HG03159 (cell line): Measurements from ENCODE around the gene TBX10.
"Not testable (repeated sequence)": the region's sequence is repeated elsewhere in the genome, so short reads cannot be mapped to it uniquely, and the experiment has no call there.

Experiments used
- ATAC-seq: cut with Tn5 transposase; IDR thresholded peaks from one replicate; pipeline ENCODE4 v1.9.1; 2021; ENCODE audit warnings: mild to moderate bottlenecking, moderate library complexity; ENCODE audit not compliant: unreplicated experiment

Gene TBX10

DNA sequence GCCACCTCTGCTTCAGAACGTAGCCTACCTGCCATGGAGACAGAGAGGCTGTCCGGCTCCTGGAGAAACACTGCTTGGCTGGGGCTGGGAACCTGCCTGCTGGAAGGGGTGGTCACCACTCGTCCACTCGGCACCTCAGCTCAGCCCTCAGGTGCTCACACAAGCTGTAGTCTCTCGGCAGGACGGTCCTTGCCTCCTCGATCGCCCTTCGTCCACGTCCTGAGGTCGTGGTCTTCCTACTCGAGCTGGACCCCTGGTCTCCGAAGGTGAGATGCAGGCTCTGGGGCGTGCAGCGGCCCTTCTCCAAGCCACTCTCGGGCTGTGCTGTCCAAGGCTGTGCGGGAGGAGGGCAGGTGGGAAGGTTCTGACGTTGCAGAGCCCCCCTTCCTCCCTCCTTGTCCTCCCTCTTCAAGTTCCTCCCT, at the start of gene TBX10:
Gene TBX10, minus strand, starts transcription at position 326 of the 422 bp plus-strand sequence. Its CDS starts 291 bp downstream, at position 35.
- ATAC-seq = no peak

GRCh38 chr11:67689178-67689577, 49.6 kb upstream of the TBX10 start:
- no peak for ATAC-seq

DNA sequence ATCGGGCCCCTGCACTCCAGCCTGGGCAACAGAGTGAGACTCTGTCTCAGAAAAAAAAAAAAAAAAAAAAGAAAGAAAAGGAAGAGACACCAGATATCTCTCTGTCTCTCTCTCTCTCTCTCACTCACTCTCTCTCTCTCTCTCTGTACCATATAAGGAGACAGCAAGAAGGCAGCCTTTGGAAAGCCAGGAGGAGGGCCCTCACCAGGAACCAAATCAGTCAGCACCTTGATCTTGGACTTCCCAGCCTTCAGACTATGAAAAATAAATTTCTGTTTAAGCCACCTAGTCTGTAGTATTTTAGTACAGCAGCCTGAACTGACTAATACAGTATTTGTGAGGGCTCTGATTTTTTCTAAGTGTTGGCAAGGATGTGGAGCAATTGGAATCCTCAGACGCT, 48.4 kb upstream of the TBX10 start:
- no peak for ATAC-seq

DNA sequence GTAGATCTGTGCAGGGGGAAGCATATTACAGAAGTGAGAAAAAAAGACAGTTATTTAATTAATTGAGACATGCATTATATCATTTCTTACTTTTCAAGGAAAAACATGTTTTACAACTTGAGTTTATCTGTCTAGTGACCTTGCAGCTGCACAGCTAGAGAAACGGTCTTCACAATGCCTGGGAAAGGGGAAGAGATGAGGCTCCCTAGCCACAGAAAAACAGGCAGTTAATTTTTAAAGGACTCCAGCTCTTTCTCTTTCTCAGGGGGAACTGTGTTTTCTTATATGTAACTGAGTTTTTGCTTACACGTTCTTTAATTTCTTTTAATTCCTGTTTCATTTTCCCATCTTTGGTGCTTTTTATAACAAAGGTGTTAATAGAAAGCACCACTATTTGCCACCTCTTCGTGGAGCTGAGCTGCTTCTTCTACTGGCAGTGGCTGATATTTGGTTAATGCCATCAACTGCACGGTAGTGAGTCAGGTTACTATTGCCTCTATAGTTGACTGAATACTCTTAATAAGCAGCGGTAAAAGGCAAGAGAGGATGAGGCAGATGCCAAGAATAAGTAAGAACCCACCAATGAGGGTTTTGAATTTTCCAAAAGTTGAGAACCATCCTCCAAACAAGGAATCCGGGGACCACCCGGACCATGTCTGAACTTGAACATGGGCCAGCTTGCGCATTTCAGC, 46.2 kb upstream of the TBX10 start:
- not testable (repeated sequence) for ATAC-seq

GRCh38 chr11:67682126-67683034, 42.8 kb upstream of the TBX10 start:
- ATAC-seq = not testable (repeated sequence)

GRCh38 chr11:67680696-67681470, 41.3 kb upstream of the TBX10 start:
- ATAC-seq = no peak

DNA sequence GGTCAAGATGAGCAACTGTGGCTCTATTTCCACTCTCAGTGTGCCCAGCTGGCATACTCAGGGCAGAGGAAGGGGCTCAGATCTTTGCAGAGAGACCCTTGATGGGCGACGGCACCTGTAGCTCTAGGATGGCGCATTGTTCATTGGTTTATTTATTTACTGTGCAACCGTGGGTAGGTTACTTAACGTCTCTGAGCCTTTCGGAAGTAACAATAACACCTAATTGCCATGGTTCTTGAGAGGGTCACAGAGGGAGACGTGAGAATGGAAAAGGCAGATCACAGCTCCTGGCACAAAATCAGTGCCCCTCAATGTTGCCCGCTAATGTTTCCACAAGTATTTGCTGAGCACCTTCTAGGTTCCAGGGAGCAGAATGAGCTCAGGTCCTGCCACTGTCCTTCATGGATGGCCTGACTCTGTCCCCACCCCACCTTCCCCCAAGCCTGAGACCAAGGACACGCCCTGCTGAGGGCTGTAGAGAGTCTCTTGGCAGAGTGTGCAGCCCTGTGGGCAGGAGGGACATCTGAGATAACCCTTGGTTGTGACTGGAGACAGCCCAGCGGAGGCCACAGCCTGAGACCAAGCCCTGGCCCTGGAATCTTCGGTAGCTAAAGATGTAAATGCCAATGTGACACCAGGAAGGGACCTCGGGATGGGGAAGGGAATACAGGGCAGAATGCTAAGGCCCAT, 35.6 kb upstream of the TBX10 start:
- ATAC-seq = no peak

DNA sequence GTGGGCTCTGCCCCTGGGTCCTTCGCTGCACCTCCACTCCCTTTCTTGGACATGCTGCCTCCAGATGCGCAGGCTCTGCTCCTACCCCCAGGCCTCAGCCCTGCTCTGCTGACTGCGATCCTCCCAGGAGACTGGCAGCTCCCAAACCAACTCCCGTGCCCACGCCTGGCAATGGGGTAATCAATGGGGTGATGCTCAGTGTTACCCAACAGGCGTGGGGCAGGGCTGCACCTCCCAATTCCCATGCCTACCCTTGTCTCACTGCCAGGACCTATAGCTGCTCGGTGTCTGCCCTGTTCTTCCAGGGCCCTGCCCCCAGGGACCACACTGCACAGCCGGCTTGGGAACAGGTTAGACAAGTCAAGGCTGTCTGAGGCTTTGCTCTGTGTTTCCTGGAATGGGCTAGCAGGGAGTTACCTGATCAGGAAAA, 34.9 kb upstream of the TBX10 start, which contains the start of gene ALDH3B2:
Gene ALDH3B2, minus strand, starts transcription at position 182 of the 430 bp plus-strand sequence. CDS start 7,688 bp downstream, outside the sequence.
- no peak for ATAC-seq

GRCh38 chr11:67673902-67674301, 34.3 kb upstream of the TBX10 start:
- ATAC-seq = no peak

DNA sequence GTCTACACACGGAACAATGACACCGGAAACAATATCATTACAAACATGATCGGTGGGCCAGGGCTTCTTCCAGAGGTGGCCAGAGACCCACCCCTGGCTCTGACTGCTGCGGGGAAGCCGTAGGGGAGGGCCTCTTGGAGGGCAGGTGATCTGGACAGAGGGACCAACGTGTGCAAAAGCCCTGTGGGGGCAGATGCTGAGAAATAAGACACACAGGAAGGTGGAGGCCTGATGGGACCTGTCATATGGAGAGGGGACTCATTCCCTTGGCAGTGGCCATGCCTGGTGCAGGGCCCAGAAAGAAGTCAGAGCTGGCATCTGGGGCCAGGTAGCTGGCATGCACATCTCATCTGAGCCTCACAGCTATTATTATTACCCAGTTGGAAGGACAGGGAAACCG, 33.8 kb upstream of the TBX10 start:
- ATAC-seq = no peak

- no peak for ATAC-seq
Observed at GRCh38 chr11:67671211-67671520, 31.6 kb upstream of the TBX10 start.

GRCh38 chr11:67670316-67671210, 31.0 kb upstream of the TBX10 start:
- no peak for ATAC-seq

GRCh38 chr11:67668192-67668551, 28.6 kb upstream of the TBX10 start:
- no peak for ATAC-seq

GRCh38 chr11:67667490-67668191, 28.1 kb upstream of the TBX10 start:
- ATAC-seq = no peak

GRCh38 chr11:67666676-67667489, 27.3 kb upstream of the TBX10 start:
- ATAC-seq = no peak

DNA sequence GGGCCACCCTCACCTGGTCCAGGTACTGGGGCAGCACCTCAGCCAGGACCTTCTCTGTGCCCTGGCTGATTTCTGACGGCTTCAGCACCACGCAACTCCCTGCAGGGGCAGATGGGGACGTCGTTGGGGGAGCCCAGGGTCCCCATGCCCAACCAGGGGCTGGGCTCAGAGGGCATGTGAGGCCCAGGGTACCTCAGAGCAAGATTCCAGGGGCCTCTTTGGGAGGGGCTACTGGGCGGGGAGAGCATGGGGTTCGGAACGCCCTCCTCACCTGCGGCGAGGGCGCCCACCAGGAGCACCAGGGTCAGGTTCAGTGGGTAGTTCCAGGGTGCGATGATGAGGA, 26.7 kb upstream of the TBX10 start:
- no peak for ATAC-seq

GRCh38 chr11:67665541-67666302, 26.2 kb upstream of the TBX10 start:
- ATAC-seq = no peak
